HepG2 (cell line): ENCODE data around the gene KATNB1. TPM values are rescaled to one million over a fixed set of nuclear protein-coding genes. Genes with fewer than 3 reads are reported as not detected.

Source experiments
- ATAC-seq: fragments of 200-7000 bp; cut with Tn5 transposase; 3 replicates; pipeline ENCODE4 v1.9.1; 2020; ENCODE audit warnings: mild to moderate bottlenecking, moderate library complexity
- BruUV-seq: library from RNA; stranded (reverse); fragments of 400-500 nt; replicated peaks from 2 replicates; lab custom pipeline; 2021; lab: Mats Ljungman, UMichigan
- CTCF ChIA-PET: fragments of 300-600 bp; formaldehyde crosslinking; extraction: SDS; loops from one replicate; lab custom pipeline; 2021; ENCODE audit warnings: low total read pairs, inconsistent platforms, low intra/inter-chr PET ratio; lab: Yijun Ruan, JAX
- POLR2A ChIA-PET: fragments of 350-600 bp; sonication (Branson Sonifier 250); formaldehyde crosslinking; loops from one replicate; lab custom pipeline; 2020; ENCODE audit warnings: antibody characterized with exemption, inconsistent platforms; lab: Yijun Ruan, JAX
- DNase-seq: peaks from one replicate; pipeline ENCODE4 v3.0.0-alpha.2; 2015; ENCODE audit warnings: low spot score
- FAIRE-seq: peaks from 3 replicates; lab custom pipeline; 2011; peaks lifted over from hg19 to GRCh38; lab: Jason Lieb, UNC
- H2AFZ ChIP-seq: one replicate; pipeline ENCODE4 v1.6.1; 2011; ENCODE audit warnings: low read length, inconsistent platforms
- H3K27ac ChIP-seq: fragments of 300-600 bp; 3 replicates; pipeline ENCODE4 v1.8.0; 2011; ENCODE audit warnings: mixed run types, mild to moderate bottlenecking, mixed read lengths, low read length, inconsistent platforms; ENCODE audit not compliant: insufficient read depth; ENCODE audit errors: extremely low read length
- H3K27me3 ChIP-seq, 2 experiments: fragments of 200-600 bp in 1 of 2; 2 replicates in 1 of 2; 3 replicates in 1 of 2; pipeline versions ENCODE4 v1.6.0 to v1.8.0; 2011; ENCODE audit warnings: low read length in 2 of 2, mild to moderate bottlenecking in 2 of 2, moderate library complexity in 2 of 2, inconsistent platforms in 1 of 2; ENCODE audit not compliant: insufficient read depth in 2 of 2, control insufficient read depth in 1 of 2
- H3K36me3 ChIP-seq, 2 experiments: fragments of 200-600 bp in 1 of 2; replicated peaks in 1 of 2; 2 replicates in 1 of 2; 3 replicates in 1 of 2; pipeline versions ENCODE4 v1.5.1 to v1.8.0; 2011; ENCODE audit warnings: low read length in 2 of 2, inconsistent platforms in 1 of 2; ENCODE audit not compliant: insufficient read depth in 2 of 2, control insufficient read depth in 1 of 2
- H3K4me1 ChIP-seq: 2 replicates; pipeline ENCODE4 v1.5.1; 2012; ENCODE audit warnings: low read length, inconsistent platforms; ENCODE audit not compliant: insufficient read depth
- H3K4me2 ChIP-seq: 2 replicates; pipeline ENCODE4 v1.6.0; 2011; ENCODE audit warnings: low read depth, low read length, inconsistent platforms
- H3K4me3 ChIP-seq, 3 experiments: fragments of 200-600 bp in 1 of 3; sonication (generic), shearing (Covaris generic) in 1 of 3; replicated peaks in 1 of 3; 2 replicates each; pipeline ENCODE4 v1.5.1; 2011 to 2016; ENCODE audit warnings: low read length in 3 of 3, inconsistent platforms in 2 of 3, low read depth in 2 of 3, mild to moderate bottlenecking in 2 of 3, control low read depth in 1 of 3, mixed read lengths in 1 of 3; ENCODE audit not compliant: insufficient read depth in 1 of 3
- H3K79me2 ChIP-seq: one replicate; pipeline ENCODE4 v1.6.1; 2011; ENCODE audit warnings: low read length, inconsistent platforms; ENCODE audit not compliant: insufficient read depth
- H3K9ac ChIP-seq: 2 replicates; pipeline ENCODE4 v1.6.0; 2011; ENCODE audit warnings: mild to moderate bottlenecking, low read depth, low read length, inconsistent platforms; ENCODE audit not compliant: insufficient read depth
- H3K9me3 ChIP-seq: 2 replicates; pipeline ENCODE4 v1.5.1; 2012; ENCODE audit warnings: mild to moderate bottlenecking, low read length
- H4K20me1 ChIP-seq: 2 replicates; pipeline ENCODE4 v1.6.0; 2011; ENCODE audit warnings: inconsistent platforms, mild to moderate bottlenecking, low read length, moderate library complexity; ENCODE audit not compliant: insufficient read depth
- E2F2 ChIP-seq: sonication (generic); formaldehyde crosslinking; IDR thresholded peaks from 2 replicates; pipeline ENCODE4 v1.4.0; 2020; ENCODE audit warnings: missing genetic modification reagents, borderline replicate concordance
- HNRNPL ChIP-seq: fragments of 200-400 bp; formaldehyde crosslinking; IDR thresholded peaks from 2 replicates; pipeline ENCODE4 v1.6.1; 2017; ENCODE audit warnings: mild to moderate bottlenecking, low read depth, low read length
- PATZ1 ChIP-seq: sonication (generic); formaldehyde crosslinking; IDR thresholded peaks from 2 replicates; pipeline ENCODE4 v1.4.0; 2020; ENCODE audit warnings: missing genetic modification reagents
- RBM39 ChIP-seq: fragments of 200-400 bp; formaldehyde crosslinking; IDR thresholded peaks from one replicate; pipeline ENCODE4 v1.6.1; 2018; ENCODE audit warnings: antibody characterized with exemption, mild to moderate bottlenecking, low read depth, low read length; ENCODE audit not compliant: poor library complexity, severe bottlenecking
- SMAD1 ChIP-seq: sonication (generic); formaldehyde crosslinking; IDR thresholded peaks from 2 replicates; pipeline ENCODE4 v1.4.0; 2020; ENCODE audit warnings: missing genetic modification reagents, low read depth, mild to moderate bottlenecking, borderline replicate concordance
- SMAD3 ChIP-seq: sonication (generic); formaldehyde crosslinking; IDR thresholded peaks from 2 replicates; pipeline ENCODE4 v1.4.0; 2020; ENCODE audit warnings: missing genetic modification reagents
- STAG1 ChIP-seq: sonication (generic); formaldehyde crosslinking; IDR thresholded peaks from 2 replicates; pipeline ENCODE4 v1.4.0; 2020; ENCODE audit warnings: missing genetic modification reagents
- TAF15 ChIP-seq: fragments of 200-400 bp; formaldehyde crosslinking; IDR thresholded peaks from one replicate; pipeline ENCODE4 v1.6.1; 2018; ENCODE audit warnings: mild to moderate bottlenecking, low read depth, low read length; ENCODE audit not compliant: poor library complexity, severe bottlenecking
- TFE3 ChIP-seq: IDR thresholded peaks from 2 replicates; pipeline ENCODE4 v1.6.1; 2016
- XRCC5 ChIP-seq: fragments of 200-400 bp; formaldehyde crosslinking; optimal IDR thresholded peaks from 2 replicates; pipeline ENCODE3; 2017; ENCODE audit warnings: mild to moderate bottlenecking, low read length
- ZBTB38 ChIP-seq: sonication (generic); formaldehyde crosslinking; IDR thresholded peaks from 2 replicates; pipeline ENCODE4 v1.5.1; 2020; ENCODE audit warnings: mild to moderate bottlenecking, missing genetic modification reagents
- ZFP91 ChIP-seq: sonication (generic); formaldehyde crosslinking; IDR thresholded peaks from 2 replicates; pipeline ENCODE4 v1.9.0; 2022; ENCODE audit warnings: missing genetic modification reagents, mild to moderate bottlenecking, borderline replicate concordance
- ZNF253 ChIP-seq: sonication (generic); formaldehyde crosslinking; IDR thresholded peaks from 2 replicates; pipeline ENCODE4 v1.8.0; 2022; ENCODE audit warnings: mild to moderate bottlenecking, missing genetic modification reagents, borderline replicate concordance
- ZNF263 ChIP-seq: sonication (generic); formaldehyde crosslinking; IDR thresholded peaks from 2 replicates; pipeline ENCODE4 v1.4.0; 2020; ENCODE audit warnings: missing genetic modification reagents
- WGBS: methylation state at CpG from one replicate; pipeline ENCODE4 v1.1.6; 2017; ENCODE audit warnings: low lambda C conversion rate; 5-methylcytosine and 5-hydroxymethylcytosine counted together
- in situ Hi-C: cut with HindIII; loops from 2 replicates; pipeline ENCODE4 v1.10.0; 2017; ENCODE audit warnings: low pct_unique_long_range_greater_than_20kb; ENCODE audit not compliant: extremely low pct_ligation_motif_present
- intact Hi-C: fragments of 100-400 bp; cut with micrococcal nuclease; formaldehyde crosslinking; loops from one replicate; pipeline ENCODE4 v1.10.0; 2022; ENCODE audit not compliant: unreplicated experiment
- polyA plus RNA-seq, 8 experiments: library from polyadenylated mRNA; depleted of rRNA in 3 of 8; stranded (reverse) in 7 of 8; unstranded in 1 of 8; fragments of >200 nt; fragmentation: Illumina TruSeq in 4 of 8; extraction: Trizol in 4 of 8; gene quantifications; 2 replicates each; pipeline versions ENCODE4 v1.2.1 to v1.2.3, GENCODE V29; 2011 to 2016; ENCODE audit warnings: low read depth in 4 of 8, missing spikeins in 1 of 8, mixed read lengths in 1 of 8; ENCODE audit not compliant: insufficient read depth in 1 of 8
- total RNA-seq, 5 experiments: library from RNA; depleted of rRNA; stranded (reverse); fragments of >200 nt; fragmentation: Illumina TruSeq; extraction: Trizol; gene quantifications; 2 replicates each; pipeline ENCODE4 v1.2.3, GENCODE V29; 2016; ENCODE audit warnings: low read depth in 1 of 5

KATNB1 gene
- total and polyA plus RNA-seq, 2 of the 13 experiments (the other 11 are each of a cell fraction or from before 2014, with no cell fraction given), result 31.5 to 43.5 TPM

GRCh38 chr16:57775661-57776469 is 40.3 kb downstream of the KATNB1 start:
- peak; percentile 68 for FAIRE-seq
- H2AFZ ChIP-seq, result no peak overlapping the region
- H3K4me1 ChIP-seq, result peaks cover 15% of the 10 kb centered on the region
- H4K20me1 ChIP-seq, result no peaks in the 10 kb centered on the region
- H3K36me3 ChIP-seq, result peaks cover 24 to 26% of the 10 kb centered on the region in 2 experiments
- in situ Hi-C loops (no loop called here), intact Hi-C loops (no loop called here)
- H3K79me2 ChIP-seq, result no peaks in the 10 kb centered on the region
- WGBS, result 85% methylated on average over 22 of the region's 23 CpGs
- no peak overlapping the region for H3K4me2 ChIP-seq
- H3K4me3 ChIP-seq, result no peak overlapping the region
- no peak overlapping the region for H3K27ac ChIP-seq
- ATAC-seq, result peak; percentile 88
- BruUV-seq, result no TSS peak
- DNase-seq, result peak; percentile 52
- POLR2A ChIA-PET, result no interaction called here
- CTCF ChIA-PET, result interaction anchor here (0.7 to 1.1 kb wide), 3 partner anchors 83 to 124 kb away, joined by 3 to 4 read pairs (median 3); no protein-coding TSS in a partner anchor
- H3K9ac ChIP-seq, result no peak overlapping the region
- H3K27me3 ChIP-seq, result no peaks in the 10 kb centered on the region
- H3K9me3 ChIP-seq, result no peaks in the 10 kb centered on the region
- TF ChIP-seq ZNF263, result peak; percentile 27; the same call in 1 of the 2 replicates
- TF ChIP-seq E2F2, result no peak
- no peak for TF ChIP-seq SMAD3
- no peak for TF ChIP-seq TFE3 (CRISPR knock-in tag)
- TF ChIP-seq XRCC5, result peak; percentile 88
- peak; percentile 50; the same call in 1 of the 2 replicates for TF ChIP-seq ZFP91 (CRISPR knock-in tag)
- TF ChIP-seq HNRNPL, result 0 out of 2 replicates have a peak, but pooled peaks have one; percentile 40
- no peak for TF ChIP-seq RBM39
- TF ChIP-seq ZNF253 (CRISPR knock-in tag), result no peak
- peak; percentile 67 for TF ChIP-seq TAF15
- peak; percentile 9; the same call in 1 of the 2 replicates for TF ChIP-seq PATZ1 (CRISPR knock-in tag)
- 0 out of 2 replicates have a peak, but pooled peaks have one; percentile 15 for TF ChIP-seq SMAD1
- peak; percentile 88 for TF ChIP-seq STAG1 (CRISPR knock-in tag)
- TF ChIP-seq ZBTB38, result peak; percentile 94
